GM18511 (cell line): Measurements from ENCODE around the gene MAGI2.

ENCODE experiments used
- ATAC-seq: cut with Tn5 transposase; IDR thresholded peaks from one replicate; pipeline ENCODE4 v1.9.1; 2021; ENCODE audit warnings: mild to moderate bottlenecking, moderate library complexity; ENCODE audit not compliant: unreplicated experiment

Gene MAGI2

GRCh38 chr7:78450706-78451105, 1002.8 kb downstream of the MAGI2 start:
- no peak for ATAC-seq

- no peak for ATAC-seq
These were observed 1004.6 kb downstream of the MAGI2 start for GRCh38 chr7:78448911-78449310.

GRCh38 chr7:78444267-78444666, 1009.2 kb downstream of the MAGI2 start:
- no peak for ATAC-seq

- ATAC-seq, result no peak
These were observed 1009.7 kb downstream of the MAGI2 start for GRCh38 chr7:78443811-78444210.

GRCh38 chr7:78441737-78442136, 1011.7 kb downstream of the MAGI2 start:
- no peak for ATAC-seq

- no peak for ATAC-seq
These were observed 1015.0 kb downstream of the MAGI2 start for GRCh38 chr7:78438433-78438832.

- no peak for ATAC-seq
These were observed 1016.3 kb downstream of the MAGI2 start for GRCh38 chr7:78437118-78437517.

GRCh38 chr7:78435355-78435754, 1018.1 kb downstream of the MAGI2 start:
- no peak for ATAC-seq

- ATAC-seq, result no peak
These were observed 1019.2 kb downstream of the MAGI2 start for GRCh38 chr7:78434281-78434680.

GRCh38 chr7:78433421-78433820, 1020.0 kb downstream of the MAGI2 start:
- ATAC-seq, result no peak

GRCh38 chr7:78429878-78430277, 1023.6 kb downstream of the MAGI2 start:
- no peak for ATAC-seq

- peak; percentile 55 for ATAC-seq
These were observed 1026.3 kb downstream of the MAGI2 start for GRCh38 chr7:78427209-78427608.

- ATAC-seq, result no peak
These were observed 1033.5 kb downstream of the MAGI2 start for GRCh38 chr7:78420001-78420400.

GRCh38 chr7:78417180-78417853, 1036.2 kb downstream of the MAGI2 start:
- no peak for ATAC-seq

GRCh38 chr7:78413568-78413967, 1039.9 kb downstream of the MAGI2 start:
- ATAC-seq, result no peak

GRCh38 chr7:78412216-78412858, 1041.1 kb downstream of the MAGI2 start:
- ATAC-seq, result no peak

GRCh38 chr7:78407031-78407430, 1046.4 kb downstream of the MAGI2 start:
- no peak for ATAC-seq

- ATAC-seq, result no peak
These were observed 1046.9 kb downstream of the MAGI2 start for GRCh38 chr7:78406531-78406930.

GRCh38 chr7:78402096-78402495, 1051.4 kb downstream of the MAGI2 start:
- ATAC-seq, result no peak

- ATAC-seq, result no peak
These were observed 1053.4 kb downstream of the MAGI2 start for GRCh38 chr7:78400038-78400437.

- no peak for ATAC-seq
These were observed 1054.3 kb downstream of the MAGI2 start for GRCh38 chr7:78399033-78399769.

GRCh38 chr7:78398576-78398975, 1054.9 kb downstream of the MAGI2 start:
- ATAC-seq, result no peak
